Endothelial cell of umbilical vein (primary cell): ENCODE measurements around the gene PON3. TPM values are rescaled to one million over a fixed set of nuclear protein-coding genes. Genes with fewer than 3 reads are reported as not detected.

ENCODE experiments used
- BruUV-seq: library from RNA; stranded (reverse); fragments of 400-500 nt; replicated peaks from 2 replicates; lab custom pipeline; 2021; lab: Mats Ljungman, UMichigan
- CTCF ChIA-PET: fragments of 300-600, 350-600 bp; sonication (Branson Sonifier 250); formaldehyde crosslinking; loops from one replicate; lab custom pipeline; 2021; ENCODE audit warnings: antibody characterized with exemption, inconsistent platforms; lab: Charles Lee
- POLR2A ChIA-PET: fragments of 300-600, 350-600 bp; sonication (Branson Sonifier 250); formaldehyde crosslinking; loops from one replicate; lab custom pipeline; 2021; ENCODE audit warnings: antibody characterized with exemption, inconsistent platforms; lab: Charles Lee
- DNase-seq: peaks from one replicate; pipeline ENCODE4 v3.0.0-alpha.2; 2011; ENCODE audit warnings: low read depth, low spot score
- FAIRE-seq: peaks from 2 replicates; lab custom pipeline; 2011; peaks lifted over from hg19 to GRCh38; lab: Jason Lieb, UNC
- H2AFZ ChIP-seq: 2 replicates; pipeline ENCODE4 v1.6.0; 2012; ENCODE audit warnings: low read depth, low read length, control low read depth, inconsistent platforms
- H3K27ac ChIP-seq: 2 replicates; pipeline ENCODE4 v1.5.1; 2011; ENCODE audit warnings: low read depth, mild to moderate bottlenecking, control low read depth, low read length, moderate library complexity; ENCODE audit not compliant: insufficient read depth
- H3K27me3 ChIP-seq, 2 experiments: 2 replicates each; pipeline versions ENCODE4 v1.6.0 to v1.6.1; 2011; ENCODE audit warnings: low read length in 2 of 2, mixed read lengths in 1 of 2; ENCODE audit not compliant: control insufficient read depth in 2 of 2, insufficient read depth in 2 of 2
- H3K36me3 ChIP-seq, 2 experiments: 2 replicates in 1 of 2; 3 replicates in 1 of 2; pipeline ENCODE4 v1.5.1; 2011; ENCODE audit warnings: low read length in 2 of 2, mild to moderate bottlenecking in 1 of 2, moderate library complexity in 1 of 2; ENCODE audit not compliant: control insufficient read depth in 2 of 2, insufficient read depth in 2 of 2; ENCODE audit errors: extremely low read depth in 1 of 2
- H3K4me1 ChIP-seq: 3 replicates; pipeline ENCODE4 v1.5.1; 2011; ENCODE audit warnings: mild to moderate bottlenecking, low read length; ENCODE audit not compliant: control insufficient read depth, insufficient read depth; ENCODE audit errors: extremely low read depth
- H3K4me2 ChIP-seq: 2 replicates; pipeline ENCODE4 v1.6.1; 2011; ENCODE audit warnings: low read length, control low read depth, mixed read lengths; ENCODE audit not compliant: insufficient read depth
- H3K4me3 ChIP-seq, 3 experiments: fragments of 200-600 bp in 1 of 3; sonication (generic), shearing (Covaris generic) in 1 of 3; replicated peaks in 1 of 3; 2 replicates each; pipeline ENCODE4 v1.5.1; 2011 to 2016; ENCODE audit warnings: control low read depth in 3 of 3, low read length in 3 of 3, mild to moderate bottlenecking in 2 of 3, inconsistent platforms in 1 of 3, low read depth in 1 of 3, moderate library complexity in 1 of 3; ENCODE audit not compliant: insufficient read depth in 1 of 3
- H3K79me2 ChIP-seq: 2 replicates; pipeline ENCODE4 v1.6.0; 2012; ENCODE audit warnings: low read length, inconsistent platforms; ENCODE audit not compliant: control insufficient read depth, insufficient read depth
- H3K9ac ChIP-seq: replicated peaks from 2 replicates; pipeline ENCODE3; 2011; ENCODE audit warnings: low read length, control low read depth; ENCODE audit not compliant: insufficient read depth; ENCODE audit errors: extremely low read depth
- H3K9me1 ChIP-seq: replicated peaks from 3 replicates; pipeline ENCODE4 v1.6.0; 2011; ENCODE audit warnings: mild to moderate bottlenecking, low read length; ENCODE audit not compliant: control insufficient read depth, insufficient read depth; ENCODE audit errors: extremely low read depth
- H3K9me3 ChIP-seq: replicated peaks from 2 replicates; pipeline ENCODE4 v1.5.1; 2012; ENCODE audit warnings: low read length, inconsistent platforms; ENCODE audit not compliant: control insufficient read depth, insufficient read depth
- H4K20me1 ChIP-seq: replicated peaks from 2 replicates; pipeline ENCODE3; 2011; ENCODE audit warnings: mild to moderate bottlenecking, low read length; ENCODE audit not compliant: control insufficient read depth, insufficient read depth; ENCODE audit errors: extremely low read depth
- CTCF ChIP-seq, 2 donors: IDR thresholded peaks; 1 replicate in 1 of 2; 2 replicates in 1 of 2; pipeline ENCODE4 v1.5.1; 2011; ENCODE audit warnings: low read length in 2 of 2, mild to moderate bottlenecking in 2 of 2, moderate library complexity in 2 of 2, control low read depth in 1 of 2, inconsistent platforms in 1 of 2, low read depth in 1 of 2; ENCODE audit not compliant: insufficient read depth in 1 of 2; ENCODE audit errors: extremely low read depth in 1 of 2
- EZH2 ChIP-seq: IDR thresholded peaks from 2 replicates; pipeline ENCODE4 v1.6.1; 2012; ENCODE audit warnings: borderline replicate concordance, low read depth, mild to moderate bottlenecking, moderate library complexity, low read length, inconsistent platforms; ENCODE audit not compliant: severe bottlenecking
- FOS ChIP-seq: IDR thresholded peaks from 2 replicates; pipeline ENCODE4 v1.6.1; 2011; ENCODE audit warnings: mild to moderate bottlenecking, low read length, moderate library complexity, borderline replicate concordance; ENCODE audit not compliant: insufficient read depth
- GATA2 ChIP-seq: IDR thresholded peaks from 2 replicates; pipeline ENCODE4 v1.7.0; 2011; ENCODE audit warnings: low read depth, mild to moderate bottlenecking, moderate library complexity, mixed read lengths, low read length; ENCODE audit not compliant: insufficient read length, insufficient read depth
- JUN ChIP-seq: IDR thresholded peaks from 2 replicates; pipeline ENCODE4 v1.6.1; 2011; ENCODE audit warnings: borderline replicate concordance, low read depth; ENCODE audit not compliant: insufficient read length, insufficient read depth
- MAX ChIP-seq: IDR thresholded peaks from 2 replicates; pipeline ENCODE4 v1.6.1; 2011; ENCODE audit not compliant: insufficient read depth, insufficient read length
- MYC ChIP-seq: IDR thresholded peaks from one replicate; pipeline ENCODE4 v1.6.1; 2011; ENCODE audit warnings: mild to moderate bottlenecking, low read depth, low read length
- POLR2A ChIP-seq: IDR thresholded peaks from 2 replicates; pipeline ENCODE4 v1.6.1; 2012; ENCODE audit warnings: low read depth, mild to moderate bottlenecking, control low read depth, low read length
- POLR2AphosphoS5 ChIP-seq: IDR thresholded peaks from 2 replicates; pipeline ENCODE4 v1.6.1; 2012; ENCODE audit warnings: low read depth, mild to moderate bottlenecking, control low read depth, low read length, moderate library complexity; ENCODE audit not compliant: insufficient read depth
- dilution Hi-C: fragments of 300-500 bp; cut with MboI; formaldehyde crosslinking; loops from one replicate; pipeline ENCODE4 v1.15.0; 2019; ENCODE audit warnings: low sequenced_read_pairs; ENCODE audit not compliant: extremely low pct_ligation_motif_present
- intact Hi-C: fragments of 100-400 bp; cut with micrococcal nuclease; formaldehyde crosslinking; loops from one replicate; pipeline ENCODE4 v1.10.0; 2022
- polyA plus RNA-seq, 4 experiments: library from polyadenylated mRNA; depleted of rRNA in 3 of 4; stranded (reverse) in 3 of 4; unstranded in 1 of 4; fragments of >200 nt; gene quantifications; 2 replicates each; pipeline versions ENCODE4 v1.2.1 to v1.2.3, GENCODE V29; 2011 to 2012; ENCODE audit warnings: missing spikeins in 1 of 4
- total RNA-seq: library from RNA; stranded (reverse); gene quantifications from 2 replicates; pipeline ENCODE4 v1.2.3, GENCODE V29; 2021

The PON3 gene
- total and polyA plus RNA-seq, 2 donors (not counting 3 experiments of a cell fraction or from before 2014, with no cell fraction given) = 0.83 to 3.4 TPM

GRCh38 chr7:95342642-95343307 lies 53.4 kb downstream of the PON3 start:
- no peak for TF ChIP-seq POLR2A
- no peak for TF ChIP-seq FOS
- no peak for TF ChIP-seq GATA2
- TF ChIP-seq MAX = no peak
- no peak for TF ChIP-seq MYC
- no peak for TF ChIP-seq CTCF (IDR thresholded peaks at IDR 0.05; ENCODE audit: extremely low read depth in 1 of 2, insufficient read depth in 1 of 2, low read depth in 1 of 2, low read length in 2 of 2)
- no peak for TF ChIP-seq POLR2AphosphoS5
- TF ChIP-seq EZH2 = no peak
- no peak for TF ChIP-seq JUN
- CTCF ChIA-PET = interaction anchor here (1.0 kb wide), 1 partner anchor 134 kb away, joined by 7 read pairs; no protein-coding TSS in a partner anchor
- dilution Hi-C loops = no loop called here

More at GRCh38 chr7:95342642-95343307, 53.4 kb downstream of the PON3 start:
- Histone ChIP-seq H3K27me3 (no peaks in the 10 kb centered on the region), H2AFZ (no peak overlapping the region), H3K9me1 (no peaks in the 10 kb centered on the region), H3K79me2 (no peaks in the 10 kb centered on the region), H3K4me1 (no peaks in the 10 kb centered on the region), H3K9ac (no peak overlapping the region), H3K9me3 (no peaks in the 10 kb centered on the region), H3K4me2 (no peak overlapping the region), H4K20me1 (no peaks in the 10 kb centered on the region), H3K36me3 (no peaks in the 10 kb centered on the region), H3K4me3 (no peak overlapping the region), H3K27ac (no peak overlapping the region)
- FAIRE-seq = no peak
- DNase-seq = no peak
- intact Hi-C loops = loop anchor here (2.0 kb wide), 1 partner anchor 134 kb away; no protein-coding TSS in a partner anchor
- no TSS peak for BruUV-seq
- POLR2A ChIA-PET = no interaction called here
